Activated CD8-positive, alpha-beta T cell treated with anti-CD3 and anti-CD28 coated beads, Interleukin-2, amount 10 ng/mL, durations not matched to agents 7 days and 5 days (primary cell): ENCODE measurements around the gene CIB4. TPM values are rescaled to one million over a fixed set of nuclear protein-coding genes. Genes with fewer than 3 reads are reported as not detected.

ENCODE experiments used
- ATAC-seq: fragments of 150-1000 bp; cut with Tn5 transposase; one replicate; pipeline ENCODE4 v1.10.0; 2021; ENCODE audit warnings: moderate library complexity
- CTCF ChIA-PET: fragments of 350-600 bp; sonication (Branson Sonifier 250); formaldehyde crosslinking; loops from one replicate; lab custom pipeline; 2021; ENCODE audit warnings: antibody characterized with exemption; lab: Charles Lee
- POLR2A ChIA-PET: fragments of 350-600 bp; sonication (Branson Sonifier 250); formaldehyde crosslinking; loops from one replicate; lab custom pipeline; 2021; ENCODE audit warnings: antibody characterized with exemption; lab: Charles Lee
- DNase-seq: peaks from one replicate; pipeline ENCODE4 v3.0.0-alpha.2; 2020
- H3K27ac Mint-ChIP-seq: one replicate; pipeline ENCODE4 v1.8.0; 2021; ENCODE audit warnings: mild to moderate bottlenecking, mixed read lengths
- H3K27me3 Mint-ChIP-seq: one replicate; pipeline ENCODE4 v1.8.0; 2021; ENCODE audit warnings: low read depth, mixed read lengths
- H3K36me3 Mint-ChIP-seq: one replicate; pipeline ENCODE4 v1.8.0; 2021; ENCODE audit warnings: low read depth, mixed read lengths
- H3K4me1 Mint-ChIP-seq: one replicate; pipeline ENCODE4 v1.8.0; 2021; ENCODE audit warnings: low read depth, mixed read lengths
- H3K4me3 Mint-ChIP-seq: one replicate; pipeline ENCODE4 v1.8.0; 2021; ENCODE audit warnings: mild to moderate bottlenecking, mixed read lengths
- H3K9me3 Mint-ChIP-seq: one replicate; pipeline ENCODE4 v1.8.0; 2022; ENCODE audit warnings: mixed read lengths; ENCODE audit not compliant: insufficient read depth
- total RNA-seq, 2 experiments: library from RNA; stranded (reverse); gene quantifications; one replicate each; pipeline ENCODE4 v1.2.3, GENCODE V29; 2021

CIB4 gene
- total RNA-seq, 2 experiments from 2014 or later, result not detected

DNA sequence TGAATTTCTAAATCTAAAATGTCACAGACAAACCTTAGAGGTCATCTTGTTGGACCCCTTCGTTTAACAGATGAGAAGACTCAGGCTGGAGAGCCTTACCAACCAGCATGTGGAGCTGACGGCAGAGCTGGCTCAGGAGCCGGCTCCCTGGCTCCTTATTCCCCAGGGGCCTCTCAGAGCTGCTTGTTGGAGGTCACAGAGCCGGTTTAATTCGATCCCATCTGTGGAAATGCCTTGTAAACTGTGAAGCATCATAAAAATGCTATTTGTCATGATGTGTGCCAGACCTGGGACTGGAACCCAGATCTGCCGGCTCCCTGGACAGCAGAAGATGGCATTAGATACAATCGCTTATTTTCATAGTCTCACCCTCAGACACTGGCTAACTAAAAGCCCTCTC is 8.2 kb upstream of the CIB4 start:
- Mint-ChIP-seq H3K9me3 (no peaks in the 10 kb centered on the region), H3K27ac (no peak overlapping the region), H3K4me3 (no peak overlapping the region), H3K27me3 (peaks cover 26% of the 10 kb centered on the region), H3K36me3 (no peaks in the 10 kb centered on the region), H3K4me1 (no peaks in the 10 kb centered on the region)
- ChIA-PET CTCF (no interaction called here), POLR2A (no interaction called here)
- no peak for ATAC-seq
- DNase-seq, result no peak

DNA sequence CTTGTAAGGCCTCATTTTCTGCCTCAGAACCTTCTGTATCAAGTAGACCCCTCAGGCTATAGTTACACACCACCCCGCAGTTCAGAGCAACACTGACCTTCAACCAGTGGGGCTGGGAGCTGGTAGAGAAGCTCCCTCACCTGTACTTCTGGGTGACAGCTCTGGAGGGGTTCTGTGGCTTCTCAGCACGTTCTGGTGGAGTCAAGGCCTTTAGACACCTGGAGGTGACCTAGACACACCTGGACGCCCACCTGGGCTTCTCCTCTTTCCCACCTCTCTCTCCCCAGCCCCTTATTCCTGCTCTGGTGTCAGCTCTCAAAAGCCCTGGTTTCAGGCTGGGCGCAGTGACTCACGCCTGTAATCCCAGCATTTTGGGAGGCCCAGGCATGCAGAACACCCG is 7.3 kb upstream of the CIB4 start:
- H3K4me1 Mint-ChIP-seq, result no peaks in the 10 kb centered on the region
- H3K36me3 Mint-ChIP-seq, result no peaks in the 10 kb centered on the region
- ChIA-PET CTCF (no interaction called here), POLR2A (no interaction called here)
- DNase-seq (no peak), ATAC-seq (no peak)
- H3K27me3 Mint-ChIP-seq, result peaks cover 30% of the 10 kb centered on the region
- no peak overlapping the region for H3K27ac Mint-ChIP-seq
- no peaks in the 10 kb centered on the region for H3K9me3 Mint-ChIP-seq
- H3K4me3 Mint-ChIP-seq, result no peak overlapping the region

DNA sequence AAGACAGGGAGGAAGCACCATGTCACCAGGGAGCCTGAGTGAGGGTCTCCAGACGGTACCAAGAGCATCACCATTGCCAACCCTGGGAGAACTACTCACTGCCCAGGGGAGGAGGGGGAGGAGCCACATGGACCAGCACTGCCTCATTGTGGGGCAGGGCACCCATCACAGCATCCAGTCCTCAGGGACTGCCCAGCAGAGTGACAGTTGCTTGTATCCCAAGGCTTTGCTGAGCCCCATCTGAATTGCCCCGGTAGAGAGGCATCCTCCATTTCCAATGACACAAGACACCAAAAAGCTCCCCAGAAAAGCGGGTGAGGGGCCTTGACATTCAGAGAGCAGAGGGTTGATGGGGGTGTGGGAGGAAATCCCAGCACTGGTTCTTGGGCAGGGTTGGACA is 6.8 kb upstream of the CIB4 start:
- ChIA-PET CTCF (no interaction called here), POLR2A (no interaction called here)
- no peak overlapping the region for H3K27ac Mint-ChIP-seq
- no peaks in the 10 kb centered on the region for H3K9me3 Mint-ChIP-seq
- peaks cover 30% of the 10 kb centered on the region for H3K27me3 Mint-ChIP-seq
- no peaks in the 10 kb centered on the region for H3K4me1 Mint-ChIP-seq
- H3K4me3 Mint-ChIP-seq, result no peak overlapping the region
- no peak for ATAC-seq
- no peaks in the 10 kb centered on the region for H3K36me3 Mint-ChIP-seq
- no peak for DNase-seq

DNA sequence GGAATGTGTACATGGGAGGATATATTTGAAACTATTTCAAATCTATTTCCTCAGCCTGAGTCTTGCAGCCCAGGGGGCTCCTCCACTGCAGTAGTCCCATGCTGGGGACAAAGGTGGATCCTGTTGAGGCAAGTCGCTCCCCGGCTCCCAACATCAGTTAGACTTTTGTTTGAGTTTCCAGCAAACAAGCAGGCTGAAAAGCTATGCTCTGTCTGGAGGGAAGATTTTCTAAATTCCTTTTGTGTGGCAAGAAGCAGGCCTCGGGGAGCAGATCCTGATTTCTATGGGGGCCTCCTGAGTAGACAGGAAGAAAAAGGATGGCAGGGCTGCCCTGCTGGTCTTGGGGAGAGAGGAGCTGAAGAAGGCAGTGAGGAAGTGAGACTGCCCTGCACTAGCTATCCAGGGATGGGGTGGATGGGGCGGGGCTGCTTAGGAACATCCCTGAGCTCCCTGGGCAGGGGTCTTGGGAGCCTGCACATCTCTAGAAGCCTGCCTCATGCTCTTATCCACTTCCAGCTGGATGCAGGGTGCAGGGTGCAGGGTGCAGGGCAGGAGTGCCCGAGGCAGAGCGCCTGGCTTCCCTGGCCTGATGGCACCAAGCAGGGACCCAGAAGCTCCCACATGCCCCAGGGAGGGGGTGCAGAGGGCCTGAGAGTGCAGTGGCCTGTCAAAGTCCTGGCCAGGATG is 6.0 kb upstream of the CIB4 start:
- Mint-ChIP-seq H3K4me3 (no peak overlapping the region), H3K27me3 (peaks cover 33% of the 10 kb centered on the region), H3K27ac (no peak overlapping the region), H3K4me1 (no peaks in the 10 kb centered on the region), H3K9me3 (no peaks in the 10 kb centered on the region), H3K36me3 (no peaks in the 10 kb centered on the region)
- POLR2A ChIA-PET, result no interaction called here
- DNase-seq (no peak), ATAC-seq (no peak)
- CTCF ChIA-PET, result no interaction called here

DNA sequence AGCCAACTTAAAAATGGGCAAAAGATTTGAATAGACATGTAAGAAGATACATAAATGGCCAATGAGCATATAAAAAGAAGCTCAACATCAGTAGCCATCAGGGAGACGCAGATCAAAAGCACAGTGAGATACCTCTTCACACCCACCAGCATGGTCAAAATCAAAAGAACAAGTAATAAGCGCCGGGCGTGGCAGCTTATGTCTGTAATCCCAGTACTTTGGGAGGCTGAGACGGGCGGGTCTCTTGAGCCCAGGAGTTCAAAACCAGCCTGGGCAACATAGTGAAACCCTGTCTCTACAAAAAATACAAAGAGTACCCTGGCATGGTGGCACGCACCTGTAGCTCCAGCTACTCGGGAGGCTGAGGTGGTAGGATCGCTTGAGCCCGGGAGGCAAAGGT is 4.6 kb upstream of the CIB4 start:
- CTCF ChIA-PET, result interaction anchor here (1.1 kb wide), 1 partner anchor 40 kb away, joined by 3 read pairs; no protein-coding TSS in a partner anchor
- H3K9me3 Mint-ChIP-seq, result no peaks in the 10 kb centered on the region
- no peak for DNase-seq
- no peak overlapping the region for H3K27ac Mint-ChIP-seq
- no peaks in the 10 kb centered on the region for H3K36me3 Mint-ChIP-seq
- H3K4me1 Mint-ChIP-seq, result no peaks in the 10 kb centered on the region
- peaks cover 33% of the 10 kb centered on the region for H3K27me3 Mint-ChIP-seq
- POLR2A ChIA-PET, result no interaction called here
- H3K4me3 Mint-ChIP-seq, result no peak overlapping the region
- no peak for ATAC-seq

DNA sequence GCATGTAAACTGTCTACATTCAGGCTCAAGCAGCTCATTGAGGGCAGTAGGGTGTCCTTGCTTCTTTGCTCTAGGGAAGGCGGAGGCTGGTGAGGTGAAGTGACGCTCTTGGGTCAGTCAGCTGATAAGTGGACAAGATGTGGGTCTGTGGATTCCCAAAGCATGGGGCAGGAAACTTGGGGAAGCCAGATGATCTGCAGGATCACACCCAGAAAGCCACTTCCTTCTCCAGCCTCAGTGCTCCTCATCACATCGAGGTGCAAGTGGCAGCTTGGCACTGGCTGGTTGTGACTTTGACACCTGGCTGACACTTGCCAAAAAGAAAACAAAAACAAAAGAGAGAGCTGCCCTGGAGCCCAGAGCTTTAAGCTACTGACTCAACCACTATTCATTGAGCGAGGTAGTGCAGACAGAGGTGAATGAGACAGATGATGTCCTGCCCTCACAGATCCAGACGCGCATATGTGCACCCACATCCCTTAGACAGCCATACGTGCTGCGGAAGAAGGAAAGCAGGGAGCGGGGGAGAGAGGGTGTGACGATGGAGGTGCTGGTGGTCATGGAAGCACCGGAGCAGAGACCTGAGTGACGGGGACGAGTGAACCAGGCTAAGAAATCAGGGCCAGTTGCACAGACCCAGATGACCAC is 3.1 kb upstream of the CIB4 start:
- peaks cover 8% of the 10 kb centered on the region for H3K4me1 Mint-ChIP-seq
- H3K4me3 Mint-ChIP-seq, result no peak overlapping the region
- H3K27me3 Mint-ChIP-seq, result peaks cover 33% of the 10 kb centered on the region
- DNase-seq (no peak), ATAC-seq (no peak)
- ChIA-PET POLR2A (no interaction called here), CTCF (no interaction called here)
- H3K36me3 Mint-ChIP-seq, result no peaks in the 10 kb centered on the region
- H3K9me3 Mint-ChIP-seq, result no peaks in the 10 kb centered on the region
- H3K27ac Mint-ChIP-seq, result no peak overlapping the region

DNA sequence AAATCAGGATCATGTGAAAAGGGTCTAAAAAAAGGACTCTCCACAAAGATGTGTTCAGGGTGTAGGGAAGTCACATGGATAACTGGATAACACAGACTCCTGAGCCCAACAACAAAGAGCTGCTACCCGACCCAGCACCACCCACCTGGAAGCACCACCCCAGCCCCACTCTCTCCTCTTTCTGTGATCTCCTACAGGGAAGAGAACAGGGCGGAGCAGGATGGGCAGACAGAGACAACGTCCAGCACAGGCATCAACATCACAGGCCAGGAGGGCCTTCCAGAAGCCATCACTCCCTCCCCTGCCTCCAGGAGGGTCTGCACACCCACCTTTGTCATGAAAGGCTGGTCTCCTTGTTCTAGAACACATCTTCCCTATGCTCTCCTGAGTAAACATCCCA is 1.3 kb upstream of the CIB4 start:
- Mint-ChIP-seq H3K9me3 (no peaks in the 10 kb centered on the region), H3K27me3 (peaks cover 35% of the 10 kb centered on the region), H3K4me1 (peaks cover 8% of the 10 kb centered on the region), H3K27ac (no peak overlapping the region), H3K36me3 (no peaks in the 10 kb centered on the region), H3K4me3 (no peak overlapping the region)
- ATAC-seq, result no peak
- DNase-seq, result no peak
- ChIA-PET CTCF (no interaction called here), POLR2A (no interaction called here)

DNA sequence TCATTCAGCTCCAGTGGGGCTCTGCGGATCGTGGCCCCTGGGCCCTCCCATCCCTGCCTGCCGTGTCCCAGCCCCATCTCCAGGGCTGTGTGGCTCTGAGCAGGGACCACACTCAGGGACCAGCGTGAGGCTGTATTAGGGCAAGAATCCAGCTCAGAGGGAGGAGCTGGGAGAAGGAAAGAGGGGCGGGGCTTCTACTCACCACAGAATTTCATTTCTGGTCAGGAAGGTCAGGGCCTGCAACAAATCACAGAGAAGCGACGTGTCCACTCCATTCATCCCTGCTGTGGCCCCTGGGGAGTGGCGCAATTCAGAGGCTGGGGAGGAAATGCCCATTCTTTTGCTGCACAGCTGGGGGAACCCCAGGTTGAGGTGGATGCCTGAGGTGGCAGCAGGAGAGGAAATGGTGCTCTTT is 828 bp downstream of the CIB4 start:
- Mint-ChIP-seq H3K27me3 (peaks cover 24% of the 10 kb centered on the region), H3K36me3 (no peaks in the 10 kb centered on the region), H3K4me3 (no peak overlapping the region), H3K9me3 (no peaks in the 10 kb centered on the region), H3K4me1 (peaks cover 8% of the 10 kb centered on the region), H3K27ac (no peak overlapping the region)
- ATAC-seq (no peak), DNase-seq (no peak)
- POLR2A ChIA-PET, result no interaction called here
- CTCF ChIA-PET, result no interaction called here

DNA sequence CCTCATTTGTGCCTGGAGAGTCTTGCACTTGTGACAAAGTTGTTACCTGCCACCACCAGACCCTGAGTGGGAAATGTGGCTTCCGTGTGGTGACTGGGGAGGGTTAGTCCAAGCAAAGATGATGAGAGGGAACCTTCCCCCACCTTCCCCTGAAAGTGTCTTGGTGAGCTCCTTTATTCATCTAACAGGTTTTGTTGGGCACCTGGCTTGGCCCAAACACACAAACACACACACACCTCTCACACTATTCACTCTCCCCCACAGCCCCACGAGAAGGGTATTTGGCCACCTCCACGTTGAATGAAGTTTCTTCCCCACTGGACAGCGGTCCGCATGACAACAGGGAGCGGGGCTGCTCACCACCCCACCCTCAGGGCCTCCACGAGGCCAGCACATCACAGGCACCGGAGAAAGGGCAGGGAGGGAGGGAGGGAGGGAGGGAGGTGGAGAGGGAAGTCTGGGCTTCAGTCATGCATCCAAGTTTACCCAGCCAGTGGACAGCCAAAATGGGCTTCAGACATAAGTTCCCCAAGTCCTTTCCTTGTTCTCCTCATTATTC is 1.4 kb downstream of the CIB4 start:
- ChIA-PET CTCF (no interaction called here), POLR2A (no interaction called here)
- Mint-ChIP-seq H3K27me3 (peaks cover 19% of the 10 kb centered on the region), H3K4me1 (peaks cover 8% of the 10 kb centered on the region), H3K4me3 (no peak overlapping the region), H3K9me3 (no peaks in the 10 kb centered on the region), H3K36me3 (no peaks in the 10 kb centered on the region), H3K27ac (no peak overlapping the region)
- no peak for ATAC-seq
- no peak for DNase-seq

DNA sequence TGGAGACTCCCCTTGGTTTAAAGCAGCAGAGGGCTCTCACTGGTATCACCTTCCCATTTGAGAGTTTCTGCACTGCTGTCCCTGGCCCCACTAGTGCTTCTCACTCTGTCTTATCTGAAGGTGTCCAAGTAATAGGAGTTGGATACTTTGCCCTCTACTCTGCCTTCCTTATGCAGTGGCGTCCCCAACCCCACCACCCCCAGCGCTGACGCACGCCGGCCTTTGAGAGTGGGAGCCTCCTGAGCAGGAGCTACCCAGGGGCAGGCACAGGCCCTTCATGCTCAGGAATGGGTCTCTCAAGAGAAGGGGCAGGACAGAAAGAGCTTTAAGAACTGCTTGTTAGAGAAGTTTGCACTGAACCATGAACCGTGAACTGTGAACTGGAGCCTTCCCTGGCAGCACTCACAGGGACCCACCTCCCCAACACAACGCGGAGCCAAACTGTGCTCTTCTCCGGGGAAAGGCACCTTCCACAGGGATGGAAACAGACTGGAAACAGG is 3.3 kb downstream of the CIB4 start:
- H3K4me3 Mint-ChIP-seq, result no peak overlapping the region
- ATAC-seq, result no peak
- no peak overlapping the region for H3K27ac Mint-ChIP-seq
- no peak for DNase-seq
- H3K4me1 Mint-ChIP-seq, result peaks cover 8% of the 10 kb centered on the region
- ChIA-PET POLR2A (no interaction called here), CTCF (no interaction called here)
- H3K36me3 Mint-ChIP-seq, result no peaks in the 10 kb centered on the region
- H3K27me3 Mint-ChIP-seq, result peaks cover 9% of the 10 kb centered on the region
- H3K9me3 Mint-ChIP-seq, result no peaks in the 10 kb centered on the region

DNA sequence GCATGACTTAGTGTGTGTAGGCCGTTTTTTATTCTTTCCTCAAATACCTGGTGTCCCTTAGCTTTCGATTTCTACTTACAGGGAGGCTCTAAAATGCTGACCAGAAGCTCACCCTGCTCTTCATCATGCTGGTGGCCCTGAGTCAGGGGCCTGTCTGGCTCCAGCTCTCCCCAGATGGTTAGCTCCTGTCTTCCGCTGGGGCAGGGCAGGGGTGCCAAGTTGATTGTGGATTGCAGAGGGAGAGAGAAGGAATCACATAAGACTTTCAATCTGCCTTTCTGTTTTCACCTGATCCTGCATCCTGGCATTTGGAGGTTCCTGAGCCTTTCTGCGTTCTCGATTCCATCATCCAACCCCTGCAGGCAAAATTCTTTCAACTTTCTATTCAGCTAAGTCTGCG is 4.2 kb downstream of the CIB4 start:
- no peak for DNase-seq
- H3K27ac Mint-ChIP-seq, result no peak overlapping the region

DNA sequence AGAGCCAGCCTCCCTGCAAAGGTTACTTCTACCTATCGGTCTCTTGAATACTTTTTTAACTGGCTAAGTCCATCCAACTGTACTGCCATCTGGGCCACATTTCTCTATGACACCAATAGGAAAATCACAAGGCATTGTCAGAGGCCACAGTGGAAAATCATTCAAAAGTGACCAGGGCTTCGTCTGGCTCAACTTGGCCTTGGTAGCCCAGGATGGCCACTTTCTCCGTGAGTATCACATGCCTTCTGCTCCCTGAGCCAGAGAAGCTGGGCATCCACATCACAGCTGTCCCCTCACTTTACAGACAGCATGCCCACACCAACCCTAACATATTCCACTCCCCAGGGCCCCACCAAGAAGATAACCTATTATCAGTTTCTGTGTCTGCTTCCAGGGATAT is 5.8 kb downstream of the CIB4 start:
- POLR2A ChIA-PET, result no interaction called here
- CTCF ChIA-PET, result no interaction called here
- DNase-seq (no peak), ATAC-seq (no peak)
- Mint-ChIP-seq H3K4me1 (peaks cover 5% of the 10 kb centered on the region), H3K9me3 (no peaks in the 10 kb centered on the region), H3K4me3 (no peak overlapping the region), H3K36me3 (no peaks in the 10 kb centered on the region), H3K27ac (no peak overlapping the region), H3K27me3 (peaks cover 7% of the 10 kb centered on the region)

More for the DNA sequence above, 4.2 kb downstream of the CIB4 start:
- POLR2A ChIA-PET, result no interaction called here
- H3K9me3 Mint-ChIP-seq, result no peaks in the 10 kb centered on the region
- H3K36me3 Mint-ChIP-seq, result no peaks in the 10 kb centered on the region
- H3K4me3 Mint-ChIP-seq, result no peak overlapping the region
- CTCF ChIA-PET, result interaction anchor here (1.0 kb wide), 1 partner anchor 31 kb away, joined by 4 read pairs; no protein-coding TSS in a partner anchor
- peaks cover 7% of the 10 kb centered on the region for H3K27me3 Mint-ChIP-seq
- no peak for ATAC-seq
- peaks cover 8% of the 10 kb centered on the region for H3K4me1 Mint-ChIP-seq
